Omental fat pad (tissue), 4 donors: ENCODE results near the gene LAMC3. TPM values are rescaled to one million over a fixed set of nuclear protein-coding genes. Genes with fewer than 3 reads are reported as not detected.
"Not testable (repeated sequence)": the region's sequence is repeated elsewhere in the genome, so short reads cannot be mapped to it uniquely, and the experiment has no call there.

ENCODE experiments used
- ATAC-seq: fragments of 150-250 bp; one replicate; pipeline ENCODE4 v1.9.1; 2016; ENCODE audit warnings: mild to moderate bottlenecking, moderate library complexity; ENCODE audit not compliant: low FRiP score
- DNase-seq: peaks from one replicate; pipeline ENCODE4 v3.0.0-alpha.2; 2019; ENCODE audit warnings: low spot score
- CTCF ChIP-seq, 3 donors: fragments of 450-650 bp; IDR thresholded peaks; one replicate each; pipeline ENCODE4 v1.5.1; 2016 to 2017; ENCODE audit warnings: antibody characterized with exemption in 3 of 3, mild to moderate bottlenecking in 3 of 3, moderate library complexity in 2 of 3
- total RNA-seq, 4 donors: library from RNA; depleted of rRNA; stranded (reverse); fragments of >200 nt; gene quantifications; one replicate each; pipeline ENCODE4 v1.1.0, GENCODE V29; 2016

LAMC3 gene
- total RNA-seq, 4 donors from 2014 or later, result 0.09 to 1.9 (median 0.65) TPM

GRCh38 chr9:131097126-131097947 is 88.4 kb downstream of the LAMC3 start:
- DNase-seq (no peak), ATAC-seq (no peak)
- TF ChIP-seq CTCF (IDR thresholded peaks at IDR 0.05), result no peak

GRCh38 chr9:131097948-131098278 is 88.9 kb downstream of the LAMC3 start:
- TF ChIP-seq CTCF (IDR thresholded peaks at IDR 0.05), result no peak
- DNase-seq (no peak), ATAC-seq (no peak)

DNA sequence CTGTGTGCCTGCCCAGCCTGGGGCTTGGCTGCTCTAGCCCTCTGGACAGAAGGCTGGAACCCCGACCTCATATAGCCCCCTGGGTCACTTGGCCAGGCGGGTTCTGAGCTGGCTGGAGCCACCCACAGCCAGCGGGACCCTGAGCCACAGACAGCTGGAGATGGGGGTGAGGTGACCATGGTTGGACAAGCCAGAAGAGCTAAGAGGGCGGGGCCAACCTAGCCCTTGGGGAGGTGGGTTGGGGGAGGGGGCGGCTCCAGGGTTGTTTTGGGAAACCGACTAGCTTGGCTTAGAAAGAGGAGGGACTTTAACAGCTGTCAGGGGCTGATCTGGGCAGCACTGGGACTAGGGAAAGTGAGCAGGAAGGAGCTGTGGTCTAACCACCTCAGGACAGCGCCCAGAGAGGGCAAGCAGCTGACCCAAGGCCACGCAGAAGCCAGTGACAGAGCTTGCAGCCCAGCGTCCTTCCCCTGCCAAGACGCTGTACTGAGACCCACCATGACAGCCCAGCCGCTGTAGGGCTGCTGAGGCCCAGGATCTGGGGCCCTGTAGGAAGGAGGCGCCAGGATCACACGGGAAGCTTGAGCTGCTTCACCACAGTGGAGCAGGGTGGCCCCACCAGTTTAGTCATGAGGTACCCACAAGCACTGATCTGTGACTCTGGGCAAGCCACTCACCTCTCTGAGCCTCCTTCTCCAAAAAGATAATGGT is 89.6 kb downstream of the LAMC3 start:
- no peak for ATAC-seq
- DNase-seq, result no peak
- no peak for TF ChIP-seq CTCF (IDR thresholded peaks at IDR 0.05)

- DNase-seq, result no peak
- ATAC-seq, result no peak
- no peak for TF ChIP-seq CTCF (IDR thresholded peaks at IDR 0.05)
These were observed 90.2 kb downstream of the LAMC3 start for GRCh38 chr9:131099102-131099606.

- not testable (repeated sequence) for DNase-seq, ATAC-seq
These were observed 90.9 kb downstream of the LAMC3 start for GRCh38 chr9:131099845-131100244.

DNA sequence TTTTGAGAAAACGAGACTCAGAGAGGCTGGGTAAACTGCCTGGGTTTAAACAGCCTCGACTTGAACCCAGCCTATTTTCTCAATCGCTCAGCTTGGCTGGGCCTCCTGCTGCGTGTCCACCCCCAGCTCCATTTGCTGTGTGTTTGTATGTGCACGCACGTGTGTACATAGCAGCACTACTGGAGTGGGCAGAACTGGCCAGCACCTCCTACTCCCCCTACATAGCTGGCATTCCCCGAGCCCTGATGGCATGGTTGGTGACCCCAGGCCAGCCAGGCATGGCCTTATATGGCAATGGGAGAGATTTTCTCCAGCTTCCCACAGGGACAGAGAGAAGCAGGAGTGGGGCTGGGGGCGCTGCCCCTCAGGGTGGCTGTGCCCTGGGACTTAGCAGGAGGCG is 91.5 kb downstream of the LAMC3 start:
- no peak for TF ChIP-seq CTCF (IDR thresholded peaks at IDR 0.05)
- no peak for ATAC-seq
- no peak for DNase-seq

GRCh38 chr9:131101207-131101964 is 92.4 kb downstream of the LAMC3 start:
- no peak for ATAC-seq
- no peak for DNase-seq
- TF ChIP-seq CTCF (IDR thresholded peaks at IDR 0.05), result no peak
